ENCODE measurements around the gene ASIC4.

Gene ASIC4

DNA sequence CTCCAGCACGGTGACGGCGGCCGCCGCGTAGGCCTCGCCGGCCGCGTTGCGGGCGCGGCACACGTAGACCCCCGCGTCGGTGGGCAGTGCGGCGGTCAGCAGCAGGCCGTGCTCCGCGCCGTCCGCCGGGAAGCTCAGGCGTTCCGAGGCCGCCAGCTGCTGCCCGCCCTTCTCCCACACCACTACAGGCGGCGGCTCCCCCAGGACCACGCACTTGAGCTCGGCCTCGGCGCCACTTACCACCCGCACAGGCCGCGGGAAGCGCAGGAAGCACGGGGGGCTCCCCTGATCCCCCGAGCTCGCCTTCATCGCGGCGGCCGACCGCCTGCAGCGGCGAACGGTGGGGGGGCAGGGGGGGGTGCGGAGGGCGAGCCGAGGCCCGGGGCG is 56.6 kb downstream of the ASIC4 start:
- DNase-seq: no peak

DNA sequence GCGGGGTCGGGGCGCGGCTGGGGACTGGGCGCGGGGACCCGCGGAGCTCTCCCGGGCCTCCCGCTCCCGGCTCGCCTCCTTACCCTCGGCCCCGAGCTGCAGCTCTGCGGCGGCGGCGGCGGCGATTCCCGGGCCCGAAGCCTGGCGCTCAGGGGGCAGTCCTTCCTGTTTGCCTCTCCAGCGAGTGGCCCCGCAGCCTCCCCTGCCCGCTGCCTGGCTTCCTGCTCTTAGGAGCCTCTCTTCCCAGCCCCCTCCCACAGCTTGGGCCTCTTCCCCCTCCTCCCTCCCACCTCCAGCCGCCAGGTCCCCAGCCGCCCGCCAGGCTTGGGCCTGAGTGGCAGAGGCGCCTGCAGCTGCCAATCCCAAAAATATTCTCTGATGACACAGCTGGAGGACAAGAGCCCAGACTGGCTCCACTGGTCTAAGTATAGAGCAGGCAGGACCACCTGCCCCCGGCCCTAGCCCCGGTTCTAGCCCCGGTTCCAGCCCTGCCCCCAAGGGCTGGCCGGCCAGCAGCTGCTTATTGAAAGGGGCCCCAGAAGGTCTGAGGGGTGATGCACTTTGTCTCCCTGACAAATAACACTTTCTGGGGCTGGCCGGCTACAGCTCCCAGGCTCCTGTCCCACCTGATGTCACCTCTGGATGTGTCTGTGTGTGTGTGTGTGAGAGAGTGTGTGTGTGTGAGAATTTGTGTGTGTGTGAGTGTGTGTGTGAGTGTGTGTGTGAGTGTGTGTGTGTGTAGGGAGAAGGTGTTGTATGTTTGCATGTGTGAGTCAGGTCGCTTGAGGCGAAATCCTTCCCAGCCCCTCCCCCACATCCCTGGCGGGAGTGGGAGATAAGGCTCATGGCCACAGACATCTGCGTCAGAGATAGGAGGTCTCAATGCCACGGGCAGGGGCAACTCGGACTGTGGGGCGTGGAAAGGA is 57.3 kb downstream of the ASIC4 start, which contains the start of gene OBSL1:
TSS of gene OBSL1 (minus strand) at position 229 of the 926 bp plus-strand sequence. CDS start 307 bp downstream, outside the sequence.
- no peak for DNase-seq

DNA sequence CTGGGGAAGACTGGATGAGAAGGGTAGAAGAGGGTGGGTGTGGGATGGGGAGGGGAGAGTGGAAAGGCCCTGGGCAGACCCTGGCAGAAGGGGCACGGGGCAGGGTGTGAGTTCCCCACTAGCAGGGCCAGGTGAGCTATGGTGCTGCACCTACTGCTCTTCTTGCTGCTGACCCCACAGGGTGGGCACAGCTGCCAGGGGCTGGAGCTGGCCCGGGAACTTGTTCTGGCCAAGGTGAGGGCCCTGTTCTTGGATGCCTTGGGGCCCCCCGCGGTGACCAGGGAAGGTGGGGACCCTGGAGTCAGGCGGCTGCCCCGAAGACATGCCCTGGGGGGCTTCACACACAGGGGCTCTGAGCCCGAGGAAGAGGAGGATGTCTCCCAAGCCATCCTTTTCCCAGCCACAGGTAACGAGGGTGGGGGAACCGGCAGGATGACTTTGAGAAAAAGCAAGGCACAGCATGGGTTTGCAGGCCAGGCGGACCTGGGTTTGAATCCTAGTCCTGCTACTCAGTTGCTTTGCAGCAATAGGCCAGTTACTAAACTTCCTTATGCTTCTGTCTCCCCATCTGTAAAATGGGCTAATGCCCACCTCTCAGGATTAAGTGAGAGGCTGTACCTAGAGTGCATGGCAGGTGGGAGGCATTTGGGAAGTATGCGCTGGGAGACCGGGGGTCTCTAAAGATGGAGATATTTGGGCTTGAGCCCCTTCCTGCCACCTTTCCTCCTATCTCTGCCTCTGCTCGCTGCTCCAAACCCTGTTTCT is 58.1 kb downstream of the ASIC4 start, which contains the start of gene INHA:
TSS of gene INHA (plus strand) at position 74 of the 765 bp plus-strand sequence. CDS start at position 139, 65 bp downstream.
- no peak for DNase-seq

- no peak for DNase-seq
Measured at GRCh38 chr2:219573166-219573565, 58.9 kb downstream of the ASIC4 start.

DNA sequence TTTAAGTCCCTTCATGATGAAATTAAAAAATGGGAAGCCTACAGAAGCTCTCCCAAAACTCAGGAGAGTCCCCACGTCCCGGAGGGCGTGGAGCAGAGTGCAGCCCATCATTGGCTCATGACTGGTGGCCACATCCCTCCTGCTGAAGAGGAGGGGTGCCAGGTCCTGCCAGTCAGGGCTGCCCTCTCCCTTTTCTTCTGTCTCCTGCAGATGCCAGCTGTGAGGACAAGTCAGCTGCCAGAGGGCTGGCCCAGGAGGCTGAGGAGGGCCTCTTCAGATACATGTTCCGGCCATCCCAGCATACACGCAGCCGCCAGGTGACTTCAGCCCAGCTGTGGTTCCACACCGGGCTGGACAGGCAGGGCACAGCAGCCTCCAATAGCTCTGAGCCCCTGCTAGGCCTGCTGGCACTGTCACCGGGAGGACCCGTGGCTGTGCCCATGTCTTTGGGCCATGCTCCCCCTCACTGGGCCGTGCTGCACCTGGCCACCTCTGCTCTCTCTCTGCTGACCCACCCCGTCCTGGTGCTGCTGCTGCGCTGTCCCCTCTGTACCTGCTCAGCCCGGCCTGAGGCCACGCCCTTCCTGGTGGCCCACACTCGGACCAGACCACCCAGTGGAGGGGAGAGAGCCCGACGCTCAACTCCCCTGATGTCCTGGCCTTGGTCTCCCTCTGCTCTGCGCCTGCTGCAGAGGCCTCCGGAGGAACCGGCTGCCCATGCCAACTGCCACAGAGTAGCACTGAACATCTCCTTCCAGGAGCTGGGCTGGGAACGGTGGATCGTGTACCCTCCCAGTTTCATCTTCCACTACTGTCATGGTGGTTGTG is 60.4 kb downstream of the ASIC4 start:
- DNase-seq: no peak

DNA sequence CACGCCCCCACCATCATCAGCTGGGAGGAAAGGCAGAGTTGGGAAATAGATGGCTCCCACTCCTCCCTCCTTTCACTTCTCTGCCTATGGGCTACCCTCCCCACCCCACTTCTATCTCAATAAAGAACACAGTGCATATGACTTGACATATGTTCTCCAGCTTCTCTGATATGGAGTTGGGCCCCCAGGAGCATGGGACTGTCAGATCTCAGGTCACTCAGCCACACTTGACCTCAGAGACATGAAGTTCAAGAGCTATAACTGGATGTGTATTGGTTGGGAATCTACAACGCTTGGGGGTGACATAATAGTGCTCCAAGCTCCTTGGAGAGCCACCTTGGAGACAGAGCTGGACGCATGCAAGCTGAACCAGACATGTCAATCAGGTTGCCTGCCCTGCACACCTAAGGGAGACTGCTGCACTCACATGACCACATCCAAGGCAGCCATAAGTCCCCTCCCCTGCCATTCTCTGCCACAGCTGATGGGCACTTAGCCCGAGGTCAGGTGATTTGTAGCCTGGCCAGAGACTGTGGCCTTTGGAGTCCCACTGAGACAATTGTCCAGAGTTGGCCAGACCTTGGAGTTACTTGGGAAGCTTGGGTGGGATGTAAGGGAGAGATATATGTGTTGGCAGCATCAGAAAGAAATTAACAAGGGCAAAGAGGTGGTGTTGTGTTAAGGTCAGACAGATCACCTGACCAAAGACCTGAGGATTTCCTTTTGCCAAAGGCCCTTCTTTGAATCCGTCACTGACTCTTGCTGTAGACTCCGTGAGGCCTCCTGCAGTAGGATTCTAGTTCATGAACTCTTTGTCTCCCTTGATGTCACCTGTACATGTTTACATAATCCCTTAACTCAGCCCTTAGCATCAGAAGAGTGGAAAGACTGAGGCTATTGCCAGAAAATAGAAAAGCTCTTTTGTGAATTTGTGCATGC is 61.6 kb downstream of the ASIC4 start:
- DNase-seq: no peak

- DNase-seq: no peak
Measured at GRCh38 chr2:219576505-219577388, 62.5 kb downstream of the ASIC4 start.

DNA sequence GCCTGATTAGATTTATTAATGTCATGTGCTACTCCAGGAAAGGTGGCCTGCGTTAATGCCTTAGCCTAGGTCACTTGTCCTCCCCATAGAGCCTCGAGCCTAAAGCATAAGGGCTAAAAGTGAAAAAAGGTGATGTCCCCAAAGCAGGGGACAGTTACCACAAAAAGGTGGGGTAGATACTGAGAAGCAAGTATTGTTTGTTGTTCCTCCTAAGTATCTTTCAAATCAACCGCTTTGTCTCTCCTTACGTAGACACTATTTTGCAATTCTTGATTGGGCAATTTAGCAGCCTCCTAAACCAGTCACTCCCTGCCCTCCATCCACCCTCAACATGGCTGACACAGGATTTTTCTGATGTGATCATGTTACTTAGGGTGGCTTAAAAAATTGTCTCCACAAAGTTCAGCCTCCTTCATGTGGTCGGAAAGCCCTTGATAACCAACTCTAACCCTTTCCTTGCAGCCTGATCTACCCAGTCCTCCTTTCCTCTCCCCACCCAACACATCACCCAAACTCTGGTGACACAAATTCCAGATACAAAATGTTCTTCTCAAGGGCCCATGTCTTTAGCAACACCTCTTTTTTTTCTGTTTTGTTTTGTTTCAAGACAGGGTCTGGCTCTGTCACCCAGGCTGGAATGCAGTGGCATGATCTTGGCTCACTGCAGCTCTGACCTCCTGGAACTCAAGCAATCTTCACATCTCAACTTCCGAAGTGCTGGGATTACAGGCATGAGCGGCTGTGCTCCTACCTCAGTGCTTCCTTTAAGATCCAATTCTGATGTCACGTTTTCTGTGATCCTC is 64.7 kb downstream of the ASIC4 start:
- no peak for DNase-seq

GRCh38 chr2:219581346-219581745 is 67.1 kb downstream of the ASIC4 start:
- no peak for DNase-seq
